Measurements from ENCODE around the gene EEFSEC.

DNA sequence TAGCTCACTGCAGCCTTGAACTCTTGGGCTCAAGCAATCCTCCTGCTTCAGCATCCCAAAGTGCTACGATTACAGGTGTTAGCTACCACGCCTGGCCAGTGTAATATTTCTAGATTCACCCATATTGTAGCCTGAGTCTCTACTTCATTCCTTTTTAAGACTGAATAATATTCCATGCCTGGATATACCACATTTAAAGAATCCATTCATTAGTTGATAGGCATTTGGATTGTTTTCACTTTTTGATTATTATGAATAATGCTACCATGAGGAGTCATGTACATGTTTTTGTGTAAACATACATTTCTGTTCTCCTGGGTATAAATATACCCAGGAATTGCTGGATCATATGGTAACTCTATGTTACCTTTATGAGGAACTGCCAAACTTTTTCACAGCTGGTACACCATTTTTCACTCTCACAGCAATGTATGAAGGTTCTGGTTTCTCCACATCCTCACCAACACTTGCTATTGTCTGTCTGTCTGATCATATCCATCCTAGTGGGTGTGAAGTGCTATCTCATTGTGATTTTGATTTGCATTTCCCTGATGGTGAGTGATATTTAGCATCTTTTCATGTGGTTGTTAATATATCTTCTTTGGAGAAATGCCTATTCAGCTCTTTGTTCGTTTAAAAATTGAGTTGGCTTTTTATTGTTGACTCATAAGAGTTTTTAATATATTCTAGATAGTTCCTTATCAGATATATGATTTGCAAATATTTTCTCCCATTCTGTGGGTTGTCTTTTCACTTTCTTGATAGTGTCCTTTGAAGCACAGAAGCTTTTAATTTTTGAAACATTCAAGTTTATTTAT is 32.6 kb downstream of the EEFSEC start:
- TF ChIP-seq, protein P1, sequence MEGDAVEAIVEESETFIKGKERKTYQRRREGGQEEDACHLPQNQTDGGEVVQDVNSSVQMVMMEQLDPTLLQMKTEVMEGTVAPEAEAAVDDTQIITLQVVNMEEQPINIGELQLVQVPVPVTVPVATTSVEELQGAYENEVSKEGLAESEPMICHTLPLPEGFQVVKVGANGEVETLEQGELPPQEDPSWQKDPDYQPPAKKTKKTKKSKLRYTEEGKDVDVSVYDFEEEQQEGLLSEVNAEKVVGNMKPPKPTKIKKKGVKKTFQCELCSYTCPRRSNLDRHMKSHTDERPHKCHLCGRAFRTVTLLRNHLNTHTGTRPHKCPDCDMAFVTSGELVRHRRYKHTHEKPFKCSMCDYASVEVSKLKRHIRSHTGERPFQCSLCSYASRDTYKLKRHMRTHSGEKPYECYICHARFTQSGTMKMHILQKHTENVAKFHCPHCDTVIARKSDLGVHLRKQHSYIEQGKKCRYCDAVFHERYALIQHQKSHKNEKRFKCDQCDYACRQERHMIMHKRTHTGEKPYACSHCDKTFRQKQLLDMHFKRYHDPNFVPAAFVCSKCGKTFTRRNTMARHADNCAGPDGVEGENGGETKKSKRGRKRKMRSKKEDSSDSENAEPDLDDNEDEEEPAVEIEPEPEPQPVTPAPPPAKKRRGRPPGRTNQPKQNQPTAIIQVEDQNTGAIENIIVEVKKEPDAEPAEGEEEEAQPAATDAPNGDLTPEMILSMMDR (conservative IDR thresholded peaks at IDR 0.05; ENCODE audit: low read depth in 2 of 2) = no peak
- TF ChIP-seq EZH2 (IDR thresholded peaks at IDR 0.05; ENCODE audit: low read depth, unreplicated experiment) = no peak
